Neural progenitor cell (in vitro differentiated cells): Measurements from ENCODE around the gene CDC42EP1. TPM values are rescaled to one million over a fixed set of nuclear protein-coding genes. Genes with fewer than 3 reads are reported as not detected.
"Not testable (repeated sequence)": the region's sequence is repeated elsewhere in the genome, so short reads cannot be mapped to it uniquely, and the experiment has no call there.

Source experiments
- DNase-seq: peaks from one replicate; pipeline ENCODE4 v3.0.0-alpha.2; 2016; ENCODE audit warnings: low spot score
- H2AFZ ChIP-seq: fragments of 200-600 bp; sonication (generic); replicated peaks from 2 replicates; pipeline ENCODE4 v1.6.1; 2016; ENCODE audit warnings: antibody characterized with exemption
- H3F3A ChIP-seq: fragments of 200-600 bp; sonication (generic); 2 replicates; pipeline ENCODE4 v1.6.1; 2016; ENCODE audit warnings: antibody characterized with exemption, low read depth
- H3K27ac ChIP-seq: fragments of 200-600 bp; sonication (generic); 2 replicates; pipeline ENCODE4 v1.5.1; 2016; ENCODE audit warnings: mild to moderate bottlenecking
- H3K27me3 ChIP-seq: fragments of 200-600 bp; sonication (generic); 2 replicates; pipeline ENCODE4 v1.6.1; 2016; ENCODE audit warnings: mild to moderate bottlenecking, moderate library complexity
- H3K36me3 ChIP-seq: fragments of 200-600 bp; sonication (generic); 2 replicates; pipeline ENCODE4 v1.5.1; 2016
- H3K4me1 ChIP-seq: fragments of 200-600 bp; sonication (generic); 2 replicates; pipeline ENCODE4 v1.6.1; 2016; ENCODE audit warnings: mixed run types
- H3K4me2 ChIP-seq: fragments of 200-600 bp; sonication (generic); 2 replicates; pipeline ENCODE4 v1.6.1; 2016
- H3K4me3 ChIP-seq: fragments of 200-600 bp; sonication (generic); 2 replicates; pipeline ENCODE4 v1.5.1; 2016
- H3K79me2 ChIP-seq: fragments of 200-600 bp; sonication (generic); 2 replicates; pipeline ENCODE4 v1.6.1; 2016; ENCODE audit warnings: low read depth
- H3K9ac ChIP-seq: fragments of 200-600 bp; sonication (generic); 2 replicates; pipeline ENCODE4 v1.6.1; 2016
- H3K9me3 ChIP-seq: fragments of 200-600 bp; sonication (generic); 2 replicates; pipeline ENCODE4 v1.5.1; 2016; ENCODE audit warnings: low read depth
- H4K20me1 ChIP-seq: fragments of 200-600 bp; sonication (generic); 2 replicates; pipeline ENCODE4 v1.6.1; 2016; ENCODE audit warnings: low read depth
- H3K27ac Mint-ChIP-seq: 3 replicates; pipeline ENCODE4 v1.8.0; 2021; ENCODE audit warnings: mixed read lengths
- H3K27me3 Mint-ChIP-seq: 2 replicates; pipeline ENCODE4 v1.8.0; 2022; ENCODE audit warnings: low read depth, mild to moderate bottlenecking, inconsistent platforms, moderate library complexity, mixed read lengths; ENCODE audit not compliant: insufficient read depth
- H3K36me3 Mint-ChIP-seq: 3 replicates; pipeline ENCODE4 v1.8.0; 2021; ENCODE audit warnings: mixed read lengths
- H3K4me1 Mint-ChIP-seq: 3 replicates; pipeline ENCODE4 v1.8.0; 2021; ENCODE audit warnings: mixed read lengths
- H3K4me3 Mint-ChIP-seq: 3 replicates; pipeline ENCODE4 v1.8.0; 2021; ENCODE audit warnings: mild to moderate bottlenecking, moderate library complexity, mixed read lengths
- H3K9me3 Mint-ChIP-seq: 3 replicates; pipeline ENCODE4 v1.8.0; 2020; ENCODE audit warnings: mixed read lengths
- CTCF ChIP-seq: fragments of 200-600 bp; sonication (generic); IDR thresholded peaks from 2 replicates; pipeline ENCODE4 v1.5.1; 2017; ENCODE audit warnings: antibody characterized with exemption, mild to moderate bottlenecking
- EZH2 ChIP-seq: fragments of 200-600 bp; sonication (generic); IDR thresholded peaks from 2 replicates; pipeline ENCODE4 v1.6.1; 2017; ENCODE audit warnings: antibody characterized with exemption, mild to moderate bottlenecking, moderate library complexity
- EZH2phosphoT487 ChIP-seq: fragments of 200-600 bp; sonication (generic); IDR thresholded peaks from 2 replicates; pipeline ENCODE4 v1.6.1; 2017; ENCODE audit warnings: antibody characterized with exemption
- total RNA-seq: library from RNA; depleted of rRNA; stranded (reverse); fragments of >200 nt; gene quantifications from 2 replicates; pipeline ENCODE4 v1.2.3, GENCODE V29; 2015; ENCODE audit warnings: low replicate concordance

The CDC42EP1 gene
- total RNA-seq, 1 donor from 2014 or later: 0.84 TPM

GRCh38 chr22:37525746-37526350 is 34.4 kb upstream of the CDC42EP1 start:
- Histone ChIP-seq H3K27ac (no peak overlapping the region), H2AFZ (no peak overlapping the region), H3K36me3 (no peaks in the 10 kb centered on the region)

DNA sequence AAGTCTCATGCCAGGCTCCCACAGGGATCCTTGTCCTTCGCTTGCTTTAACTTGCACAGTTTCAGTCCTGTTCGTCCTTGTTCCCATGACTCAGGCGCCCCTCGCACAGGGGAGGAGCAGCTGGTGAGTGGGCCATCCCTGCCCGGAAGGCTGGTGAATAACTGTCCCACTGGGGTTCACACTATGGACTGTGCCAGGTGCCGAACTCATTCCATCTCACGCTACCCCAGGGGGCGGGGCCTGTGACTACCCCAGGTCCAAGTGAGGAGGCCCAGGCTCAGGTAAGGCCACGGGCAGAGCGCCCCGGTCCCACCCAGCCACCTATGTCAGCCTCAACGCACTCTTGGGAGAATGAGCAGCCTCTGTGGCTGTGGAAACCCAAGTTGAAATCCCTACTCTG is 33.9 kb upstream of the CDC42EP1 start:
- Histone ChIP-seq H3K4me2 (no peak overlapping the region), H3K9me3 (no peaks in the 10 kb centered on the region), H3K4me1 (no peaks in the 10 kb centered on the region), H3K79me2 (no peaks in the 10 kb centered on the region), H3F3A (no peaks in the 10 kb centered on the region), H3K27ac (no peak overlapping the region), H3K9ac (no peak overlapping the region), H3K27me3 (peaks cover 23% of the 10 kb centered on the region), H3K4me3 (no peak overlapping the region), H4K20me1 (no peaks in the 10 kb centered on the region), H3K36me3 (no peaks in the 10 kb centered on the region), H2AFZ (no peak overlapping the region)
- H3K9me3 Mint-ChIP-seq: no peaks in the 10 kb centered on the region
- H3K27ac Mint-ChIP-seq: no peak overlapping the region
- H3K27me3 Mint-ChIP-seq: peaks cover 13% of the 10 kb centered on the region
- TF ChIP-seq EZH2phosphoT487: no peak
- no peak for TF ChIP-seq CTCF
- TF ChIP-seq EZH2: no peak
- peaks cover 5% of the 10 kb centered on the region for H3K4me1 Mint-ChIP-seq
- no peak for DNase-seq
- no peaks in the 10 kb centered on the region for H3K36me3 Mint-ChIP-seq
- H3K4me3 Mint-ChIP-seq: no peak overlapping the region

More at GRCh38 chr22:37525746-37526350, 34.4 kb upstream of the CDC42EP1 start:
- Mint-ChIP-seq H3K4me3 (no peak overlapping the region), H3K9me3 (no peaks in the 10 kb centered on the region), H3K27me3 (peaks cover 14% of the 10 kb centered on the region), H3K36me3 (no peaks in the 10 kb centered on the region), H3K4me1 (peaks cover 10% of the 10 kb centered on the region), H3K27ac (peak overlapping the region; percentile 37)
- H3K4me2 ChIP-seq: no peak overlapping the region
- H3K9ac ChIP-seq: no peak overlapping the region
- H3K9me3 ChIP-seq: no peaks in the 10 kb centered on the region
- H4K20me1 ChIP-seq: no peaks in the 10 kb centered on the region
- DNase-seq: no peak
- H3K27me3 ChIP-seq: peaks cover 28% of the 10 kb centered on the region
- H3K4me1 ChIP-seq: no peaks in the 10 kb centered on the region
- no peaks in the 10 kb centered on the region for H3K79me2 ChIP-seq
- TF ChIP-seq CTCF: no peak
- TF ChIP-seq EZH2phosphoT487: no peak
- no peak for TF ChIP-seq EZH2
- H3F3A ChIP-seq: peaks cover 2% of the 10 kb centered on the region
- H3K4me3 ChIP-seq: no peak overlapping the region

DNA sequence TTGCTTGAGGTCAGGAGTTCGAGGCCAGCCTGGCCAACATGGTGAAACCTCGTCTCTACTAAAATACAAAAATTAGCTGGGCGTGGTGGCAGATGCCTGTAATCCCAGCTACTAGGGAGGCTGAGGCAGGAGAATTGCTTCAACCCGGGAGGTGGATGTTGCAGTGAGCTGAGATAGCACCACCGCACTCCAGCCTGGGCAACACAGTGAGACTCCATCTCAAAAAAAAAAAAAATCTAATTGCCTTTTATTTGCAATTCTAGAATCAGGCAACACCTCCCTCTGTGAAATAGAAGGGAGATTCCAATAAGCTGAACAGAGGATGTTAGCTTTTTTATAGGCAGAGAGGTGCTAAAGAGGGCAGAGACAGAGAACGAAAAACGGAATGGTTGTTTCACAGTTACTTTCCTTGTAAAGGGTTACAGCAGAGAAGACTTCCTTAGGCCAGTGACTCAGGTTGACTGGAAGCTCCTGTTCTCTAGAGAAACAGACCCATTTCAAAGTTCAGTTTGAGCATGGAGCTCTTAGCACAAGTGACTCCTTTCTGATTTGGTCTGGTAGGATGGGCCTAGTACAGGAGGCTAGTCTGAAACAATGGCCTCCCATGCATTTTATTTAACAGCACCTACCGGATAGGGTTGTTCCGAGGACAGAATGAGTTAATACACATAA is 33.1 kb upstream of the CDC42EP1 start:
- H3K9me3 Mint-ChIP-seq, H3K4me2 ChIP-seq, H3K27ac Mint-ChIP-seq: not testable (repeated sequence)

DNA sequence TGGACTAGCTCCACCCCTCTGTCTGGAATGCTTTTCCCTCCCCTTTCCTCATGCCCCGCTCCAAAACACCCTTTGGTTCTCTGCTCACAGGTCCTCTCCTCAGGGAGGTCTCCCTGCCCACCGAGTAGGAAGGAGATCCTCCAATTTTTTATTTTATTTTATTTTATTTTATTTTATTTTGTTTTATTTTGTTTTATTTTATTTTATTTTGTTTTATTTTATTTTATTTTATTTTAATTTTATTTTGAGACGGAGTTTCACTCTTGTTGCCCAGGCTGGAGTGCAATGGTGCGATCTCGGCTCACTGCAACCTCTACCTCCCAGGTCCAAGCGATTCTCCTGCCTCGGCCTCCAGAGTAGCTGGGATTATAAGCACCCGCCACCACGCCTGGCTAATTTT is 32.3 kb upstream of the CDC42EP1 start:
- H3K4me1 Mint-ChIP-seq, H3K9ac ChIP-seq, H3K9me3 ChIP-seq, H3K4me2 ChIP-seq, H3K27me3 ChIP-seq, H3K4me3 ChIP-seq, H3K4me1 ChIP-seq, H2AFZ ChIP-seq, H3K9me3 Mint-ChIP-seq, H4K20me1 ChIP-seq, DNase-seq, H3K4me3 Mint-ChIP-seq, H3K27ac ChIP-seq, H3K27ac Mint-ChIP-seq, H3K27me3 Mint-ChIP-seq, H3K36me3 ChIP-seq, H3K79me2 ChIP-seq, H3K36me3 Mint-ChIP-seq, H3F3A ChIP-seq: not testable (repeated sequence)

More for the DNA sequence above, 33.1 kb upstream of the CDC42EP1 start:
- H3K4me3 ChIP-seq, H3K36me3 Mint-ChIP-seq, H3K36me3 ChIP-seq, H3K79me2 ChIP-seq, H3K9me3 ChIP-seq, H3K9ac ChIP-seq, H3K4me3 Mint-ChIP-seq, DNase-seq, H2AFZ ChIP-seq, H3K4me1 ChIP-seq, H3F3A ChIP-seq, H3K4me1 Mint-ChIP-seq, H3K27me3 Mint-ChIP-seq, H3K27ac ChIP-seq, H4K20me1 ChIP-seq: not testable (repeated sequence)
- H3K27me3 ChIP-seq: peaks cover 15% of the 10 kb centered on the region
